ENCODE data around the gene AGRP.

The AGRP gene

DNA sequence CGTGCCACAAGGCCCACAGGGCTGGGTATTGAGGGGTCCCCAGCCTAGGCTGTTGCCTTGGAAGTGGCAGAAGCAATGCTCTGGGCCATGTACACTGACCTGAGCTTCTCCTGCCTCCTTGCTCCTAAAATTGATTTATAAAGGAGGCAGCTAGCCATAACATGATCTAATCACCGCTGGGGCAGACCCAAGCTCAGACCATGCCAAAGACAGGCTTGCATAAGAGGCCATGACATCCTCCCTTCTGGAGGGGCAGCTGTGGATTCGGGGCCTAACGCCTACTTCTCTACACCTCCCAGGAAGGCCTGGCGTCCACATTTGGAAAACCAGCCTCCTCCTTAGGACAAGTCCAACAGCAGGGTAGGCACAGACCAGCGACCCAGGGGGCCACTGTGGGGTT, 40.1 kb downstream of the AGRP start:
- Histone ChIP-seq H3K36me3 (ENCODE audit: control insufficient read depth, low read length) (peaks cover 14% of the 10 kb centered on the region; the same call in 1 of the 2 replicates), H3K9me2 (replicated peaks; ENCODE audit: control insufficient read depth, low read length) (no peaks in the 10 kb centered on the region), H3K4me2 (ENCODE audit: low read length) (no peak overlapping the region), H3F3A (ENCODE audit: control insufficient read depth, insufficient read depth) (no peaks in the 10 kb centered on the region), H3K27ac (ENCODE audit: low read depth, low read length) (no peak overlapping the region), H3K79me2 (ENCODE audit: control insufficient read depth, low read length) (0 out of 2 replicates have a peak, but pooled peaks cover 4% of the 10 kb centered on the region), H3K4me1 (ENCODE audit: control insufficient read depth, low read length) (no peaks in the 10 kb centered on the region), H3K27me3 (ENCODE audit: control insufficient read depth, low read length) (no peaks in the 10 kb centered on the region), H3K4me3 (ENCODE audit: low read length) (no peak overlapping the region), H4K20me1 (ENCODE audit: control insufficient read depth, insufficient read depth, low read depth, low read length) (peaks cover 5% of the 10 kb centered on the region; the same call in 1 of the 2 replicates), H3K9me3 (ENCODE audit: control insufficient read depth, insufficient read depth, low read length) (no peaks in the 10 kb centered on the region)
- no peak for TF ChIP-seq EZH2phosphoT487 (IDR thresholded peaks at IDR 0.05; ENCODE audit: borderline replicate concordance, low read length)
- no peak for TF ChIP-seq CTCF (IDR thresholded peaks at IDR 0.05; ENCODE audit: low read depth, low read length, poor library complexity, severe bottlenecking)

DNA sequence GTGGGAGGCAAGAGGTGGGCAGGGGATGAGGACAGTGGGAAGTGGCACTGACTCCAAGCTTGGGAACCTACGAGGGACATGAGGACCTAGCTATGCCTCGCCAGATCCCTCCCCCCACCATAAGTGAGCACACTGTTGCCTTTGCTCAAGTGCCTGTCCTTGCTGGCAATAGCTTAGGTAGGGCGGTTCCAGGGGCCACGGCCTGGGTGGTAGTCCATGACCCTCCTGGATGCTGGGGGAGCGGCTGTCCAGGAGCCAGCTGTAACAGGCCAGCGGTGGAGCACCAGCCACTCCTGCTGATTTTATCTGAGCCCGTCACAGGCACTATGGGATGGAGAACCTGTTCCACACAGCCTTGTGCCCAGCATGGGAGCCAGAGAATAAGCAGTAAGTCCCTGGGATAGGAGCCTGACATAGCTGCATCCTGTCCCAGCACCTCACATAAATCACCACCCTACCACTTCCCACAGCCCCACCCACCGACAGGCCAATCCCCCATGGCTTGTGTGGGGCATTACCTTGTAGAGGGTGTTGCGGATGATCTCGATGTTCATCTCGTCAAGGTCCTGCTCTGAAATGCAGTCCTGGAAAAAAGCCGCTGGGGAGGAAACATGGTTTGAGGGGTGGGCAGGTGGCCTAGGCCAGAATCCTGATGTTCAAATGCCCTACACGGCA, 40.6 kb downstream of the AGRP start:
- H3K4me3 ChIP-seq (ENCODE audit: low read length) = no peak overlapping the region
- no peaks in the 10 kb centered on the region for H3F3A ChIP-seq (ENCODE audit: control insufficient read depth, insufficient read depth)
- no peaks in the 10 kb centered on the region for H3K9me2 ChIP-seq (replicated peaks; ENCODE audit: control insufficient read depth, low read length)
- peaks cover 5% of the 10 kb centered on the region; the same call in 1 of the 2 replicates for H4K20me1 ChIP-seq (ENCODE audit: control insufficient read depth, insufficient read depth, low read depth, low read length)
- H3K27me3 ChIP-seq (ENCODE audit: control insufficient read depth, low read length) = no peaks in the 10 kb centered on the region
- peaks cover 16% of the 10 kb centered on the region; the same call in 1 of the 2 replicates for H3K36me3 ChIP-seq (ENCODE audit: control insufficient read depth, low read length)
- H3K9me3 ChIP-seq (ENCODE audit: control insufficient read depth, insufficient read depth, low read length) = no peaks in the 10 kb centered on the region
- H3K4me2 ChIP-seq (ENCODE audit: low read length) = no peak overlapping the region
- no peak for TF ChIP-seq CTCF (IDR thresholded peaks at IDR 0.05; ENCODE audit: low read depth, low read length, poor library complexity, severe bottlenecking)
- no peak for TF ChIP-seq EZH2phosphoT487 (IDR thresholded peaks at IDR 0.05; ENCODE audit: borderline replicate concordance, low read length)
- H3K79me2 ChIP-seq (ENCODE audit: control insufficient read depth, low read length) = 0 out of 2 replicates have a peak, but pooled peaks cover 3% of the 10 kb centered on the region
- no peaks in the 10 kb centered on the region for H3K4me1 ChIP-seq (ENCODE audit: control insufficient read depth, low read length)
- H3K27ac ChIP-seq (ENCODE audit: low read depth, low read length) = no peak overlapping the region

DNA sequence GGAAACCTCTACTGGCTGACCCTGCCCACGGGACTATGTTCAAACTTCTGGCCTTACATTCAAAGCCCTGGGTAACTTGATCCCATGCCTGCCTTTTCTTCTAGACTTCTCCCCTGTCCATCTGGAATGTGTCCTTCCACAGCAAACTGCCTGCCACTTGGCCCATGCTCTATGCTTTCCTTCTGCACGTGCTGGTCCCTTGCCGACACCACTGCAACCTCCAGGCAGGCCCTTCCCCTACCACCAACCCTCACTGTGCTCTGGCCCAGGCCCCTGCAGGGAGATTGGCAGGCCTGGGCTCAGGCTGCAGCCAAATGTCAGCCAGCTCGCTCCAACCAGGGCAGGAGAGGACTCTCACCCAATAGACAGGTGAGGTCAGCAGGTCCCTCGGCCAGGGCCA, 41.4 kb downstream of the AGRP start:
- Histone ChIP-seq H4K20me1 (ENCODE audit: control insufficient read depth, insufficient read depth, low read depth, low read length) (peaks cover 2% of the 10 kb centered on the region; the same call in 1 of the 2 replicates), H3K36me3 (ENCODE audit: control insufficient read depth, low read length) (peaks cover 19% of the 10 kb centered on the region; the same call in 1 of the 2 replicates)

DNA sequence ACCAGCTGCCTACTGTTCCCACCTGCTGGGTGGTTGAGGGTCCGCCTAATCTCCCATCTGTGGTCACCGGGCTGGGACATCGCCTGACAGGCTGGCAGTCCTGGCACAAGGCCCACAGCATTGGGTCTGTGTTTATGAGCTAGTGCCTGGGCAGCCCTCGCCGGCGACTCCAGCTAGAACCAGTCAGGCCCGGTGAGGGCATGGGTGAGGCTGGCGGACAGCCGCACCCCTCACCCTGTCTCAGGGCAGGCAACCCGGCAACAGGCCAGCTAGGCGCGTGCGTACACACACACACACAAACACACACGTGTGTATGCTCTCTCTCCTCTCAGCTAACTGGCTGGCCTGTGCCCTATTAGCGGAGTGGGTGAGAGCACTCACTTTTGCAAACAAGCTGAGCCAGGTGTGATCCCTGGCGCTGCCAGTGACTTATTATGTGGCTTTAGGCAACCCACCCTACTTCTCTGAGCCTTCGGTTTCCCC, 42.0 kb downstream of the AGRP start:
- no peak overlapping the region for H3K4me2 ChIP-seq (ENCODE audit: low read length)
- no peaks in the 10 kb centered on the region for H3K79me2 ChIP-seq (ENCODE audit: control insufficient read depth, low read length)
- no peak overlapping the region for H3K4me3 ChIP-seq (ENCODE audit: low read length)
- 0 out of 2 replicates have a peak, but pooled peaks cover 3% of the 10 kb centered on the region for H4K20me1 ChIP-seq (ENCODE audit: control insufficient read depth, insufficient read depth, low read depth, low read length)
- no peaks in the 10 kb centered on the region for H3K27me3 ChIP-seq (ENCODE audit: control insufficient read depth, low read length)
- no peak for TF ChIP-seq EZH2phosphoT487 (IDR thresholded peaks at IDR 0.05; ENCODE audit: borderline replicate concordance, low read length)
- no peak for TF ChIP-seq CTCF (IDR thresholded peaks at IDR 0.05; ENCODE audit: low read depth, low read length, poor library complexity, severe bottlenecking)
- peaks cover 19% of the 10 kb centered on the region; the same call in 1 of the 2 replicates for H3K36me3 ChIP-seq (ENCODE audit: control insufficient read depth, low read length)
- H3K27ac ChIP-seq (ENCODE audit: low read depth, low read length) = no peak overlapping the region
- H3K4me1 ChIP-seq (ENCODE audit: control insufficient read depth, low read length) = no peaks in the 10 kb centered on the region
- H3K9me2 ChIP-seq (replicated peaks; ENCODE audit: control insufficient read depth, low read length) = no peaks in the 10 kb centered on the region
- no peaks in the 10 kb centered on the region for H3K9me3 ChIP-seq (ENCODE audit: control insufficient read depth, insufficient read depth, low read length)
- H3F3A ChIP-seq (ENCODE audit: control insufficient read depth, insufficient read depth) = no peaks in the 10 kb centered on the region

More for the DNA sequence above, 41.4 kb downstream of the AGRP start:
- Histone ChIP-seq H3K9me2 (replicated peaks; ENCODE audit: control insufficient read depth, low read length) (no peaks in the 10 kb centered on the region), H3K27ac (ENCODE audit: low read depth, low read length) (no peak overlapping the region), H3K4me3 (ENCODE audit: low read length) (no peak overlapping the region), H3F3A (ENCODE audit: control insufficient read depth, insufficient read depth) (no peaks in the 10 kb centered on the region), H3K9me3 (ENCODE audit: control insufficient read depth, insufficient read depth, low read length) (no peaks in the 10 kb centered on the region), H3K4me1 (ENCODE audit: control insufficient read depth, low read length) (no peaks in the 10 kb centered on the region), H3K27me3 (ENCODE audit: control insufficient read depth, low read length) (no peaks in the 10 kb centered on the region), H3K4me2 (ENCODE audit: low read length) (no peak overlapping the region), H3K79me2 (ENCODE audit: control insufficient read depth, low read length) (0 out of 2 replicates have a peak, but pooled peaks cover under 1% of the 10 kb centered on the region)
- no peak for TF ChIP-seq EZH2phosphoT487 (IDR thresholded peaks at IDR 0.05; ENCODE audit: borderline replicate concordance, low read length)

Data from DOHH2 (cell line).